Activated CD4-positive, alpha-beta T cell treated with anti-CD3 and anti-CD28 coated beads for 4 hours (primary cell): Measurements from ENCODE around the gene ARHGEF18.

ENCODE experiments used
- DNase-seq, 2 donors: peaks; one replicate each; pipeline ENCODE4 v3.0.0-alpha.2; 2020

ARHGEF18 gene

GRCh38 chr19:7386308-7386707 lies 37.6 kb downstream of the ARHGEF18 start:
- DNase-seq, result no peak

GRCh38 chr19:7386769-7387168 lies 38.0 kb downstream of the ARHGEF18 start:
- no peak for DNase-seq

GRCh38 chr19:7391218-7391670 lies 42.5 kb downstream of the ARHGEF18 start:
- no peak for DNase-seq

GRCh38 chr19:7393459-7393858 lies 44.7 kb downstream of the ARHGEF18 start:
- no peak for DNase-seq

- DNase-seq, result no peak
Observed at GRCh38 chr19:7393939-7394730, 45.4 kb downstream of the ARHGEF18 start.

GRCh38 chr19:7394731-7395359 lies 46.1 kb downstream of the ARHGEF18 start:
- DNase-seq, result peak; percentile 83 to 87

GRCh38 chr19:7395360-7396066 lies 46.8 kb downstream of the ARHGEF18 start:
- no peak for DNase-seq

- no peak for DNase-seq
Observed at GRCh38 chr19:7397687-7398086, 49.0 kb downstream of the ARHGEF18 start.
